Calu3 (cell line): ENCODE data around the gene UBE2S. TPM values are rescaled to one million over a fixed set of nuclear protein-coding genes. Genes with fewer than 3 reads are reported as not detected.

Source experiments
- BruUV-seq: library from RNA; stranded (reverse); fragments of 400-500 nt; replicated peaks from 2 replicates; lab custom pipeline; 2021; lab: Mats Ljungman, UMichigan
- CTCF ChIA-PET: fragments of 300-600 bp; sonication (Branson Sonifier 250); formaldehyde crosslinking; loops from one replicate; lab custom pipeline; 2022; ENCODE audit warnings: antibody characterized with exemption; lab: Charles Lee
- DNase-seq: peaks from one replicate; pipeline ENCODE4 v3.0.0; 2022
- H3K27ac Mint-ChIP-seq: one replicate; pipeline ENCODE4 v1.8.0; 2022; ENCODE audit warnings: mixed read lengths; ENCODE audit not compliant: unreplicated experiment
- H3K27me3 Mint-ChIP-seq: one replicate; pipeline ENCODE4 v1.8.0; 2022; ENCODE audit warnings: mixed read lengths; ENCODE audit not compliant: unreplicated experiment
- H3K36me3 Mint-ChIP-seq: one replicate; pipeline ENCODE4 v1.8.0; 2022; ENCODE audit warnings: mild to moderate bottlenecking, moderate library complexity, mixed read lengths; ENCODE audit not compliant: insufficient read depth, unreplicated experiment
- H3K4me1 Mint-ChIP-seq: one replicate; pipeline ENCODE4 v1.8.0; 2022; ENCODE audit warnings: mild to moderate bottlenecking, low read depth, mixed read lengths; ENCODE audit not compliant: unreplicated experiment
- H3K4me3 Mint-ChIP-seq: one replicate; pipeline ENCODE4 v1.8.0; 2022; ENCODE audit warnings: mild to moderate bottlenecking, low read depth, moderate library complexity, mixed read lengths; ENCODE audit not compliant: unreplicated experiment
- H3K9me3 Mint-ChIP-seq: one replicate; pipeline ENCODE4 v1.8.0; 2022; ENCODE audit warnings: low read depth, mixed read lengths; ENCODE audit not compliant: unreplicated experiment
- intact Hi-C: fragments of 100-400 bp; cut with micrococcal nuclease; formaldehyde crosslinking; loops from one replicate; pipeline ENCODE4 v1.10.0; 2022; ENCODE audit not compliant: unreplicated experiment
- total RNA-seq: library from RNA; stranded (reverse); gene quantifications from 2 replicates; pipeline ENCODE4 v1.2.3, GENCODE V29; 2022
- TF ChIP-seq, protein P1 (sequence below): fragments of 200-600 bp; IDR thresholded peaks from one replicate; pipeline ENCODE4 v1.8.0; 2022; ENCODE audit warnings: antibody characterized with exemption; ENCODE audit not compliant: unreplicated experiment

The UBE2S gene
- total RNA-seq, 1 experiment from 2014 or later, result 287 TPM

DNA sequence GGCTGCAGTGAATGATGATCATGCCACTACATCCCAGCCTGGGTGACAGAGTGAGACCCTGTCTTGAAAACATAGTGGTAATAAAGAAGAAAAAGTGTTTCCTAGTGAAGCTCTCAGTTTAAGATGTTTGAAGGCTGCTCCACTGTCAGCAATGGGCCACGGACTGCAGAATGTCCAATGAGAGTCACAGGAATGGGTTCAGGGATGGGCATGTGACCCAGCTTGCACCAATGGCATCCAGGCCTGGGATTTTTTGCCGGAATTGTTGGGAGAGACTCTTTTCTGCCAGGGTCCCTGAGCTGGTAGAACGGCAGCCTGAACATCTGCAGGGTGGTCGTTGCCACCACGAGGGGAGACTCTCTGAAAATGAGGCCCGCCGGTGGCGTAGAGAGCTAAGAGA, 29.3 kb upstream of the UBE2S start:
- CTCF ChIA-PET, result interaction anchor here (0.9 to 1.0 kb wide), 2 partner anchors 157 to 291 kb away, joined by 3 to 4 read pairs; partner anchors contain the start of gene HSPBP1
- no peaks in the 10 kb centered on the region for H3K27me3 Mint-ChIP-seq
- H3K4me1 Mint-ChIP-seq, result peaks cover 13% of the 10 kb centered on the region
- no peak for DNase-seq
- no peak overlapping the region for H3K4me3 Mint-ChIP-seq
- no peak overlapping the region for H3K27ac Mint-ChIP-seq
- peaks cover 4% of the 10 kb centered on the region for H3K36me3 Mint-ChIP-seq
- intact Hi-C loops, result no loop called here
- no TSS peak for BruUV-seq
- TF ChIP-seq, protein P1, sequence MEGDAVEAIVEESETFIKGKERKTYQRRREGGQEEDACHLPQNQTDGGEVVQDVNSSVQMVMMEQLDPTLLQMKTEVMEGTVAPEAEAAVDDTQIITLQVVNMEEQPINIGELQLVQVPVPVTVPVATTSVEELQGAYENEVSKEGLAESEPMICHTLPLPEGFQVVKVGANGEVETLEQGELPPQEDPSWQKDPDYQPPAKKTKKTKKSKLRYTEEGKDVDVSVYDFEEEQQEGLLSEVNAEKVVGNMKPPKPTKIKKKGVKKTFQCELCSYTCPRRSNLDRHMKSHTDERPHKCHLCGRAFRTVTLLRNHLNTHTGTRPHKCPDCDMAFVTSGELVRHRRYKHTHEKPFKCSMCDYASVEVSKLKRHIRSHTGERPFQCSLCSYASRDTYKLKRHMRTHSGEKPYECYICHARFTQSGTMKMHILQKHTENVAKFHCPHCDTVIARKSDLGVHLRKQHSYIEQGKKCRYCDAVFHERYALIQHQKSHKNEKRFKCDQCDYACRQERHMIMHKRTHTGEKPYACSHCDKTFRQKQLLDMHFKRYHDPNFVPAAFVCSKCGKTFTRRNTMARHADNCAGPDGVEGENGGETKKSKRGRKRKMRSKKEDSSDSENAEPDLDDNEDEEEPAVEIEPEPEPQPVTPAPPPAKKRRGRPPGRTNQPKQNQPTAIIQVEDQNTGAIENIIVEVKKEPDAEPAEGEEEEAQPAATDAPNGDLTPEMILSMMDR, result no peak
- peaks cover 3% of the 10 kb centered on the region for H3K9me3 Mint-ChIP-seq

DNA sequence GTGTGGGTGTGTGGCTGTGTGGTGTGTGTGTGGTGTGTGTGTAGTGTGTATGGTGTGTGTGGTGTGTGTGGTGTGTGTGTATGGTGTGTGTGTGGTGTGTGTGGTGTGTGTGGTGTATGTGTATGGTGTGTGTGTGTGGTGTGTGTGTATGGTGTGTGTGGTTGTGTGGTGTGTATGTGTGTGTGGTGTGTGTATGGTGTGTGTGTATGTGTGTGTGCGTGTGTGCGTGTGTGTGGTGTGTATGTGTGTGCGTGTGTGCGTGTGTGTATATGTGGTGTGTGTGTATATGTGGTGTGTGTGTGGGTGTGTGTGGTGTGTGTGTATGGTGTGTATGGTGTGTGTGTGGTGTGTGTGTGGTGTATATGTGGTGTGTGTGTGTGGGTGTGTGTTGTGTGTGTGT, 27.4 kb upstream of the UBE2S start:
- peaks cover 4% of the 10 kb centered on the region for H3K36me3 Mint-ChIP-seq
- DNase-seq, result no peak
- no peak overlapping the region for H3K27ac Mint-ChIP-seq
- CTCF ChIA-PET, result no interaction called here
- no peak overlapping the region for H3K4me3 Mint-ChIP-seq
- TF ChIP-seq, protein P1, result no peak
- H3K27me3 Mint-ChIP-seq, result peaks cover 14% of the 10 kb centered on the region
- BruUV-seq, result no TSS peak
- H3K4me1 Mint-ChIP-seq, result no peaks in the 10 kb centered on the region
- intact Hi-C loops, result no loop called here
- H3K9me3 Mint-ChIP-seq, result peaks cover 3% of the 10 kb centered on the region

DNA sequence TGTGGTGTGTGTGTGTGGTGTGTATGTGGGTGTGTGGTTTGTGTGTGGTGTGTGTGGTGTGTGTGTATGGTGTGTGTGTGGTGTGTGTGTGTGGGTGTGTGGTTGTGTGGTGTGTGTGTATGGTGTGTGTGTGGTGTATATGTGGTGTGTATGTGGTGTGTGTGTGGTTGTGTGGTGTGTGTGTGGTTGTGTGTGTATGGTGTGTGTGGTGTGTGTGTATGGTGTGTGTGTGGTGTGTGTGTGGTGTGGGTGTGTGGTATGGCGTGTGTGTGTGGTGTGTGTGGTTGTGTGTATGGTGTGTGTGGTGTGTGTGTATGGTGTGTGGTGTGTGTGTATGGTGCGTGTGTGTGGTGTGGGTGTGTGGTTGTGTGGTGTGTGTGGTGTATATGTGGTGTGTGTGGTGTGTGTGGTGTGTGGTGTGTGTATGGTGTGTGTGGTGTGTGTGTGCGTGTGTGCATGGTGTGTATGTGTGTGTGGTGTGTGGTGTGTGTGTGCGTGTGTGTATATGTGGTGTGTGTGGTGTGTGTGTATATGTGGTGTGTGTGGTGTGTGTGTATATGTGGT, 26.9 kb upstream of the UBE2S start:
- no TSS peak for BruUV-seq
- no peaks in the 10 kb centered on the region for H3K4me1 Mint-ChIP-seq
- no peak for DNase-seq
- TF ChIP-seq, protein P1, result no peak
- CTCF ChIA-PET, result no interaction called here
- peaks cover 3% of the 10 kb centered on the region for H3K36me3 Mint-ChIP-seq
- peaks cover 20% of the 10 kb centered on the region for H3K27me3 Mint-ChIP-seq
- no peak overlapping the region for H3K4me3 Mint-ChIP-seq
- H3K27ac Mint-ChIP-seq, result no peak overlapping the region
- intact Hi-C loops, result no loop called here
- H3K9me3 Mint-ChIP-seq, result peaks cover 3% of the 10 kb centered on the region

DNA sequence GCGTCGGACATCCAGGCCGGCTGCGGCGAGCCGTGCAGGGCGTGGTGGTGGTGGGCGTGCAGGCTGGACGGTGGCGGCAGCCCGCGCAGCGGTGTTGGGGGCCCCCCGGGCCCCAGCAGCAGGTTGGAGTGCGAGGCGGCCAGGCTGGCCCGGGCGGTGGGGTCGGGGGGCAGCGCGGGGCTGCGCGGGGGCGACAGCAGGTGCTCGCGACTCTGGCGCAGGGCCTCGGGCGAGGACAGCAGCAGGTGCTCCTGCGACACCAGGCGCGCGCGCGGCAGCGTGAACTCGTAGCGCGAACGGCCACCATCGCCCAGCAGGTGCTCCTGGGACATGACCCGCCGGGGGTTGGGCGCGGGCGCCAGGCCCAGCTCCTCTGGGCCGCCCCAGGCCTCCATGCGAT, 25.7 kb upstream of the UBE2S start:
- no peak overlapping the region for H3K27ac Mint-ChIP-seq
- no peak overlapping the region for H3K4me3 Mint-ChIP-seq
- CTCF ChIA-PET, result no interaction called here
- H3K27me3 Mint-ChIP-seq, result peaks cover 31% of the 10 kb centered on the region
- TF ChIP-seq, protein P1, result no peak
- H3K36me3 Mint-ChIP-seq, result no peaks in the 10 kb centered on the region
- H3K9me3 Mint-ChIP-seq, result no peaks in the 10 kb centered on the region
- no TSS peak for BruUV-seq
- no peaks in the 10 kb centered on the region for H3K4me1 Mint-ChIP-seq
- DNase-seq, result no peak
- intact Hi-C loops, result no loop called here
